Cardiac muscle cell (in vitro differentiated cells and primary cell): Measurements from ENCODE around the gene KRTAP10-5. TPM values are rescaled to one million over a fixed set of nuclear protein-coding genes. Genes with fewer than 3 reads are reported as not detected.
"Not testable (repeated sequence)": the region's sequence is repeated elsewhere in the genome, so short reads cannot be mapped to it uniquely, and the experiment has no call there.

Experiments used
- DNase-seq, 2 donors: peaks; one replicate each; pipeline versions ENCODE4 v3.0.0 to v3.0.0-alpha.2; 2010 to 2017; ENCODE audit warnings: low read depth in 1 of 2, low spot score in 1 of 2
- H3K27ac ChIP-seq: fragments of 200-600 bp; sonication (generic); 2 replicates; pipeline ENCODE4 v1.5.1; 2016
- H3K27me3 ChIP-seq: fragments of 200-600 bp; sonication (generic); 2 replicates; pipeline ENCODE4 v1.6.0; 2016; ENCODE audit warnings: control low read depth
- H3K36me3 ChIP-seq: fragments of 200-600 bp; sonication (generic); 2 replicates; pipeline ENCODE4 v1.5.1; 2016; ENCODE audit warnings: control low read depth
- H3K4me1 ChIP-seq: fragments of 200-600 bp; sonication (generic); 2 replicates; pipeline ENCODE4 v1.8.1; 2017; ENCODE audit warnings: low read depth, mild to moderate bottlenecking, mixed run types
- H3K4me3 ChIP-seq: fragments of 200-600 bp; sonication (generic); 2 replicates; pipeline ENCODE4 v1.5.1; 2016; ENCODE audit warnings: mild to moderate bottlenecking
- H3K9me3 ChIP-seq: fragments of 200-600 bp; sonication (generic); 2 replicates; pipeline ENCODE4 v1.5.1; 2017; ENCODE audit warnings: low read depth, mild to moderate bottlenecking, control low read depth
- CTCF ChIP-seq: IDR thresholded peaks from 2 replicates; pipeline ENCODE4 v1.5.1; 2012; ENCODE audit warnings: low read depth, mild to moderate bottlenecking, low read length
- polyA plus RNA-seq: library from polyadenylated mRNA; unstranded; fragments of >200 nt; fragmentation: Nextera tagmentation; extraction: Ambion mirVana; gene quantifications from 2 replicates; pipeline ENCODE4 v1.2.1, GENCODE V29; 2016
- total RNA-seq: library from RNA; depleted of rRNA; stranded (reverse); fragments of >200 nt; gene quantifications from 2 replicates; pipeline ENCODE4 v1.2.3, GENCODE V29; 2016

Gene KRTAP10-5
- total and polyA plus RNA-seq, 2 experiments from 2014 or later = not detected

- Histone ChIP-seq H3K4me3 (no peak overlapping the region), H3K27ac (no peak overlapping the region), H3K4me1 (no peaks in the 10 kb centered on the region), H3K36me3 (no peaks in the 10 kb centered on the region), H3K27me3 (no peaks in the 10 kb centered on the region), H3K9me3 (no peaks in the 10 kb centered on the region)
- no peak for DNase-seq
- no peak for TF ChIP-seq CTCF
These were observed 12.8 kb downstream of the KRTAP10-5 start for GRCh38 chr21:44567481-44568171.

GRCh38 chr21:44566403-44566802 is 14.0 kb downstream of the KRTAP10-5 start:
- no peaks in the 10 kb centered on the region for H3K9me3 ChIP-seq
- no peak for DNase-seq
- H3K36me3 ChIP-seq = no peaks in the 10 kb centered on the region
- no peak overlapping the region for H3K27ac ChIP-seq
- no peak for TF ChIP-seq CTCF
- H3K4me1 ChIP-seq = no peaks in the 10 kb centered on the region
- no peak overlapping the region for H3K4me3 ChIP-seq
- H3K27me3 ChIP-seq = no peaks in the 10 kb centered on the region

GRCh38 chr21:44564886-44565598 is 15.4 kb downstream of the KRTAP10-5 start:
- no peak for TF ChIP-seq CTCF
- no peak overlapping the region for H3K27ac ChIP-seq
- no peaks in the 10 kb centered on the region for H3K4me1 ChIP-seq
- H3K27me3 ChIP-seq = no peaks in the 10 kb centered on the region
- no peaks in the 10 kb centered on the region for H3K36me3 ChIP-seq
- H3K4me3 ChIP-seq = no peak overlapping the region
- no peak for DNase-seq
- no peaks in the 10 kb centered on the region for H3K9me3 ChIP-seq

- Histone ChIP-seq H3K36me3 (no peaks in the 10 kb centered on the region), H3K9me3 (no peaks in the 10 kb centered on the region), H3K4me1 (no peaks in the 10 kb centered on the region), H3K27ac (no peak overlapping the region), H3K27me3 (no peaks in the 10 kb centered on the region), H3K4me3 (no peak overlapping the region)
- no peak for DNase-seq
- TF ChIP-seq CTCF = no peak
These were observed 16.3 kb downstream of the KRTAP10-5 start for GRCh38 chr21:44564099-44564498.

GRCh38 chr21:44558695-44559094 is 21.7 kb downstream of the KRTAP10-5 start, which contains the start of gene KRTAP10-3:
Gene KRTAP10-3, minus strand, starts transcription at chr21:44558795. Its CDS starts 80 bp downstream, at chr21:44558715.
- no peak for TF ChIP-seq CTCF
- Histone ChIP-seq H3K36me3 (no peaks in the 10 kb centered on the region), H3K4me3 (no peak within 1 kb of the TSS), H3K27ac (no peak within 1 kb of the TSS), H3K27me3 (no peaks in the 10 kb centered on the region), H3K9me3 (no peaks in the 10 kb centered on the region), H3K4me1 (no peaks in the 10 kb centered on the region)
- DNase-seq = no peak

GRCh38 chr21:44558329-44558675 is 22.1 kb downstream of the KRTAP10-5 start:
- H3K4me1 ChIP-seq, H3K36me3 ChIP-seq, H3K9me3 ChIP-seq, H3K4me3 ChIP-seq, H3K27me3 ChIP-seq, H3K27ac ChIP-seq, DNase-seq: not testable (repeated sequence)
